IPS-20b (cell line): Measurements from ENCODE around the gene ZNF660.

Source experiments
- H3K27ac ChIP-seq: one replicate; pipeline ENCODE4 v1.5.1; 2013; ENCODE audit warnings: low read length
- H3K27me3 ChIP-seq: 2 replicates; pipeline ENCODE4 v1.6.1; 2013; ENCODE audit warnings: mild to moderate bottlenecking, low read length, inconsistent platforms; ENCODE audit not compliant: insufficient read depth
- H3K36me3 ChIP-seq: 2 replicates; pipeline ENCODE4 v1.6.1; 2013; ENCODE audit warnings: low read depth, mild to moderate bottlenecking, inconsistent platforms, low read length, moderate library complexity; ENCODE audit not compliant: insufficient read depth
- H3K4me1 ChIP-seq: 2 replicates; pipeline ENCODE4 v1.6.1; 2013; ENCODE audit warnings: mild to moderate bottlenecking, control low read depth, inconsistent platforms, low read length, moderate library complexity; ENCODE audit not compliant: insufficient read depth
- H3K4me3 ChIP-seq: 2 replicates; pipeline ENCODE4 v1.5.1; 2013; ENCODE audit warnings: mild to moderate bottlenecking, low read length, inconsistent platforms
- H3K9ac ChIP-seq: 2 replicates; pipeline ENCODE4 v1.6.1; 2013; ENCODE audit warnings: low read depth, mild to moderate bottlenecking, inconsistent platforms, low read length, moderate library complexity
- H3K9me3 ChIP-seq: 2 replicates; pipeline ENCODE4 v1.6.1; 2013; ENCODE audit warnings: mild to moderate bottlenecking, low read depth, low read length, inconsistent platforms; ENCODE audit not compliant: insufficient read depth

Gene ZNF660

DNA sequence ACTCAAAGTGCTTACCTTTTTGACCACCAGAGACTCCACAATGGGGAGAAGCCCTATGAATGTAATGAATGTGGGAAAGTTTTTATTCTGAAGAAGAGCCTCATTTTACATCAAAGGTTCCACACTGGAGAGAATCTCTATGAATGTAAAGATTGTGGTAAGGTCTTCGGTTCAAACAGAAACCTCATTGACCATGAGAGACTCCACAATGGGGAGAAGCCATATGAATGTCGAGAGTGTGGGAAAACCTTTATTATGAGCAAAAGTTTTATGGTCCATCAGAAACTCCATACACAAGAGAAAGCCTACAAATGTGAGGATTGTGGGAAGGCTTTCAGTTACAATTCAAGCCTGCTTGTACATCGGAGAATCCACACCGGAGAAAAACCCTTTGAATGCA lies 58.3 kb downstream of the ZNF660 start:
- Histone ChIP-seq H3K4me3 (no peak overlapping the region), H3K27ac (no peak overlapping the region), H3K9ac (no peak overlapping the region), H3K27me3 (no peaks in the 10 kb centered on the region), H3K9me3 (peaks cover 44% of the 10 kb centered on the region), H3K36me3 (peaks cover 57% of the 10 kb centered on the region), H3K4me1 (no peaks in the 10 kb centered on the region)

DNA sequence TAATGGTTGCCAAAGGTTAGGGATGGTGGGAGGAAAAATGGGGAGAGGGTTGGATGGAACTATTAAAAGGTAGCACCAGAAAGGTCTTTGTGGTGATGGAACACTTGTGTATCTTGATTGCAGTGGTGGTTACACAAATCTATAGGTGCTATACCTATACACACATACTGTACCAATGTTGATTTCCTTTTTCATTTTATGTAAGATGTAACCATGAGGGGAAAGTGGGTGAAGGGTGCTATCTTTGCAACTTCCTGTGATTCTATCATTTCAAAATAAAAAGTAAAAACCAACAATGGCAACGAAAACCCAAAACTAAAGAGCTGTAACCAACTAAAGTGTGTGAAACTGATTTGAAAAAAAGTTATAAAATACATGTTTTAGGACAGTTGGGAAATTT lies 63.0 kb downstream of the ZNF660 start:
- peaks cover 20% of the 10 kb centered on the region for H3K9me3 ChIP-seq
- H3K27me3 ChIP-seq = no peaks in the 10 kb centered on the region
- H3K4me3 ChIP-seq = peak overlapping the region; percentile 88; the same call in 1 of the 2 replicates
- H3K4me1 ChIP-seq = peaks cover 2% of the 10 kb centered on the region; the same call in 1 of the 2 replicates
- H3K27ac ChIP-seq = no peak overlapping the region
- H3K9ac ChIP-seq = no peak overlapping the region
- peaks cover 36% of the 10 kb centered on the region for H3K36me3 ChIP-seq

DNA sequence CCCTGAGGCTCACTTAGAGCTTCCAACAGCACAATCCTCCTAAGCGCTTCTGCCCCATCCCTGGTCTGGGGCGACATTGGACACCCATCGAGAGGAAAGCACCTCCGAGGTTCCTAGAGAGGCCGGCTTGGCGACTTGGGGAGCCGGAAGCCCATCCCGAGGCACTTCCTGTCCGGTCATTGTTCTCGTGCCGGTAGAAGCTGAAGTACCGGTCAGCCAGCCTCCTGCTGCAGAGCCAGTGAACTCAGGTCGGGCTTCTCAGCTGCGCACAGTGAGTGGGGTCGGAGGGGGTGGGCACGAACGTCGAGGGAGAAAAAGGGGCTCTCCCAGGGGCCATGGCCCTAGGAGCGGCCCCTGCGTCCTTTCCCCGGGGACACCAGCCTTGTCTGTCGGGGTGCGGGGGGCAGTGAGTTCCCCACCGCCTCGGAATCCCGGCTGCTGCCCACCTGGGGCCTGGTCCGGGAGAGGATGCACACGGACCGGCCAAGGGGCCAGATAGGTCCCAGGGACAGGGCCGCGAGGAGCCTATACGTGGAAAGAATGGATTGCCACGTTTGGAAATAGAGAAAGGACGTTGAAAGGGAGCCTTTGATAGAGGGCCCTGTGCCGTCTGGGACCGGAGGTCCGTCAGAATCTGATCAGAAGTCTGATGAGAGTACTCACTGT lies 63.9 kb downstream of the ZNF660 start, which contains the start of gene ZNF35:
TSS of gene ZNF35 (plus strand) at position 169 of the 666 bp plus-strand sequence. CDS start 2,336 bp downstream, outside the sequence.
- peaks cover 36% of the 10 kb centered on the region for H3K36me3 ChIP-seq
- H3K27ac ChIP-seq = no peak within 1 kb of the TSS
- H3K4me3 ChIP-seq = peak within 1 kb of the TSS; percentile 88
- H3K27me3 ChIP-seq = no peaks in the 10 kb centered on the region
- H3K4me1 ChIP-seq = peaks cover 2% of the 10 kb centered on the region; the same call in 1 of the 2 replicates
- peak within 1 kb of the TSS; percentile 88 for H3K9ac ChIP-seq
- H3K9me3 ChIP-seq = peaks cover 11% of the 10 kb centered on the region
